ENCODE results near the gene RAD54L2.
"Not testable (repeated sequence)": the region's sequence is repeated elsewhere in the genome, so short reads cannot be mapped to it uniquely, and the experiment has no call there.

DNA sequence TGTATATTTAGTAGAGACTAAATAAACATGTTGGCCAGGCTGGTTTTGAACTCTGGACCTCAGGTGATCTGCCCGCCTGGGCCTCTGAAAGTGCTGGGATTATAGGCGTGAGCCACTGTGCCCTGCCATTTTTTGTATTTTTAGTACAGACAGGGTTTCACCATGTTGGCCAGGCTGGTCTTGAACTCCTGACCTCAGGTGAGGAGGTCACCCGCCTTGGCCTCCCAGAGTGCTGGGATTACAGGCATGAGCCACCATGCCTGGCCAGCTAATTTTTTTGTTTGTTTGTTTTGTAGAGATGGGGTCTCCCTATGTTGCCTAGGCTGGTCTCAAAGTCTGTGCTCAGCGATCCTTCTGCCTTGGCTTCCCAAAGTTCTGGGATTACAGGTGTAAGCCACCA, 23.9 kb downstream of the RAD54L2 start:
- TF ChIP-seq, protein P1, sequence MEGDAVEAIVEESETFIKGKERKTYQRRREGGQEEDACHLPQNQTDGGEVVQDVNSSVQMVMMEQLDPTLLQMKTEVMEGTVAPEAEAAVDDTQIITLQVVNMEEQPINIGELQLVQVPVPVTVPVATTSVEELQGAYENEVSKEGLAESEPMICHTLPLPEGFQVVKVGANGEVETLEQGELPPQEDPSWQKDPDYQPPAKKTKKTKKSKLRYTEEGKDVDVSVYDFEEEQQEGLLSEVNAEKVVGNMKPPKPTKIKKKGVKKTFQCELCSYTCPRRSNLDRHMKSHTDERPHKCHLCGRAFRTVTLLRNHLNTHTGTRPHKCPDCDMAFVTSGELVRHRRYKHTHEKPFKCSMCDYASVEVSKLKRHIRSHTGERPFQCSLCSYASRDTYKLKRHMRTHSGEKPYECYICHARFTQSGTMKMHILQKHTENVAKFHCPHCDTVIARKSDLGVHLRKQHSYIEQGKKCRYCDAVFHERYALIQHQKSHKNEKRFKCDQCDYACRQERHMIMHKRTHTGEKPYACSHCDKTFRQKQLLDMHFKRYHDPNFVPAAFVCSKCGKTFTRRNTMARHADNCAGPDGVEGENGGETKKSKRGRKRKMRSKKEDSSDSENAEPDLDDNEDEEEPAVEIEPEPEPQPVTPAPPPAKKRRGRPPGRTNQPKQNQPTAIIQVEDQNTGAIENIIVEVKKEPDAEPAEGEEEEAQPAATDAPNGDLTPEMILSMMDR (IDR thresholded peaks at IDR 0.05; ENCODE audit: extremely low read depth in 1 of 2, insufficient read depth in 1 of 2, low read depth in 1 of 2, low read length in 2 of 2), result not testable (repeated sequence)
- not testable (repeated sequence) for TF ChIP-seq GATA2 (IDR thresholded peaks at IDR 0.05; ENCODE audit: insufficient read depth, insufficient read length, low read depth, low read length); EZH2 (IDR thresholded peaks at IDR 0.05; ENCODE audit: borderline replicate concordance, low read depth, low read length, severe bottlenecking)
